ENCODE results near the gene KCNIP1. TPM values are rescaled to one million over a fixed set of nuclear protein-coding genes. Genes with fewer than 3 reads are reported as not detected.

KCNIP1 gene
- polyA plus RNA-seq (2013, experiment 1 of 2) = 0.65 TPM
- polyA plus RNA-seq (2013, experiment 2 of 2) = 2.1 TPM

GRCh38 chr5:170503990-170504596, at the start of gene KCNIP1:
KCNIP1 (plus strand) TSS chr5:170504020.
- no peaks in the 10 kb centered on the region; the same call in 1 of the 2 replicates for H3K4me1 ChIP-seq (ENCODE audit: insufficient read depth, low read length)
- peaks cover 36% of the 10 kb centered on the region for H3K27me3 ChIP-seq (ENCODE audit: insufficient read depth, low read length)
- no peaks in the 10 kb centered on the region for H3K9me3 ChIP-seq (ENCODE audit: insufficient read depth, low read depth, low read length)
- WGBS = 4% methylated on average over 65 of the region's 65 CpGs
- H3K4me3 ChIP-seq (ENCODE audit: low read length) = peak within 1 kb of the TSS; percentile 54
- no peaks in the 10 kb centered on the region for H3K36me3 ChIP-seq (ENCODE audit: insufficient read depth, low read length)
- H3K9ac ChIP-seq (ENCODE audit: low read depth, low read length) = peak within 1 kb of the TSS; percentile 33; the same call in 1 of the 2 replicates
- H3K27ac ChIP-seq (ENCODE audit: low read depth, low read length) = no peak within 1 kb of the TSS

GRCh38 chr5:170463426-170463825, 40.4 kb upstream of the KCNIP1 start:
- no peak overlapping the region for H3K4me3 ChIP-seq (ENCODE audit: low read length)
- WGBS = 100% methylated on average over 1 of the region's 1 CpG
- H3K9ac ChIP-seq (ENCODE audit: low read depth, low read length) = no peak overlapping the region
- H3K4me1 ChIP-seq (ENCODE audit: insufficient read depth, low read length) = no peaks in the 10 kb centered on the region
- no peak overlapping the region for H3K27ac ChIP-seq (ENCODE audit: low read depth, low read length)
- no peaks in the 10 kb centered on the region for H3K36me3 ChIP-seq (ENCODE audit: insufficient read depth, low read length)
- no peaks in the 10 kb centered on the region for H3K9me3 ChIP-seq (ENCODE audit: insufficient read depth, low read depth, low read length)
- H3K27me3 ChIP-seq (ENCODE audit: insufficient read depth, low read length) = no peaks in the 10 kb centered on the region

- whole genome bisulfite sequencing = 90% methylated on average over 10 of the region's 10 CpGs
These were observed 39.3 kb upstream of the KCNIP1 start for GRCh38 chr5:170464280-170465127.

GRCh38 chr5:170466553-170466952, 37.3 kb upstream of the KCNIP1 start:
- H3K27ac ChIP-seq (ENCODE audit: low read depth, low read length) = no peak overlapping the region
- no peak overlapping the region for H3K4me3 ChIP-seq (ENCODE audit: low read length)
- no peaks in the 10 kb centered on the region; the same call in 1 of the 2 replicates for H3K4me1 ChIP-seq (ENCODE audit: insufficient read depth, low read length)
- no peaks in the 10 kb centered on the region for H3K36me3 ChIP-seq (ENCODE audit: insufficient read depth, low read length)
- H3K27me3 ChIP-seq (ENCODE audit: insufficient read depth, low read length) = no peaks in the 10 kb centered on the region
- H3K9me3 ChIP-seq (ENCODE audit: insufficient read depth, low read depth, low read length) = no peaks in the 10 kb centered on the region
- H3K9ac ChIP-seq (ENCODE audit: low read depth, low read length) = no peak overlapping the region
- WGBS = 88% methylated on average over 3 of the region's 3 CpGs

More at GRCh38 chr5:170464280-170465127, 39.3 kb upstream of the KCNIP1 start:
- Histone ChIP-seq H3K9me3 (ENCODE audit: insufficient read depth, low read depth, low read length) (no peaks in the 10 kb centered on the region), H3K27me3 (ENCODE audit: insufficient read depth, low read length) (no peaks in the 10 kb centered on the region), H3K4me3 (ENCODE audit: low read length) (no peak overlapping the region), H3K36me3 (ENCODE audit: insufficient read depth, low read length) (no peaks in the 10 kb centered on the region), H3K27ac (ENCODE audit: low read depth, low read length) (no peak overlapping the region), H3K4me1 (ENCODE audit: insufficient read depth, low read length) (no peaks in the 10 kb centered on the region), H3K9ac (ENCODE audit: low read depth, low read length) (no peak overlapping the region)

- H3K4me1 ChIP-seq (ENCODE audit: insufficient read depth, low read length) = no peaks in the 10 kb centered on the region; the same call in 1 of the 2 replicates
- H3K4me3 ChIP-seq (ENCODE audit: low read length) = no peak overlapping the region
- H3K9ac ChIP-seq (ENCODE audit: low read depth, low read length) = no peak overlapping the region
- no peaks in the 10 kb centered on the region for H3K9me3 ChIP-seq (ENCODE audit: insufficient read depth, low read depth, low read length)
- H3K27me3 ChIP-seq (ENCODE audit: insufficient read depth, low read length) = no peaks in the 10 kb centered on the region
- H3K36me3 ChIP-seq (ENCODE audit: insufficient read depth, low read length) = no peaks in the 10 kb centered on the region
- 83% methylated on average over 13 of the region's 13 CpGs for WGBS
- H3K27ac ChIP-seq (ENCODE audit: low read depth, low read length) = no peak overlapping the region
These were observed 36.7 kb upstream of the KCNIP1 start for GRCh38 chr5:170466988-170467707.

- H3K4me3 ChIP-seq (ENCODE audit: low read length) = no peak overlapping the region
- H3K4me1 ChIP-seq (ENCODE audit: insufficient read depth, low read length) = peaks cover 4% of the 10 kb centered on the region; the same call in 1 of the 2 replicates
- H3K36me3 ChIP-seq (ENCODE audit: insufficient read depth, low read length) = no peaks in the 10 kb centered on the region
- H3K9me3 ChIP-seq (ENCODE audit: insufficient read depth, low read depth, low read length) = no peaks in the 10 kb centered on the region
- no peaks in the 10 kb centered on the region for H3K27me3 ChIP-seq (ENCODE audit: insufficient read depth, low read length)
- WGBS = 91% methylated on average over 7 of the region's 7 CpGs
- H3K9ac ChIP-seq (ENCODE audit: low read depth, low read length) = no peak overlapping the region
- H3K27ac ChIP-seq (ENCODE audit: low read depth, low read length) = no peak overlapping the region
These were observed 35.1 kb upstream of the KCNIP1 start for GRCh38 chr5:170468633-170469285.

- Histone ChIP-seq H3K9me3 (ENCODE audit: insufficient read depth, low read depth, low read length) (no peaks in the 10 kb centered on the region), H3K4me3 (ENCODE audit: low read length) (no peak overlapping the region), H3K4me1 (ENCODE audit: insufficient read depth, low read length) (peaks cover 6% of the 10 kb centered on the region; the same call in 1 of the 2 replicates), H3K27me3 (ENCODE audit: insufficient read depth, low read length) (no peaks in the 10 kb centered on the region), H3K27ac (ENCODE audit: low read depth, low read length) (no peak overlapping the region), H3K36me3 (ENCODE audit: insufficient read depth, low read length) (no peaks in the 10 kb centered on the region), H3K9ac (ENCODE audit: low read depth, low read length) (no peak overlapping the region)
- WGBS = 89% methylated on average over 4 of the region's 4 CpGs
These were observed 34.4 kb upstream of the KCNIP1 start for GRCh38 chr5:170469414-170469813.

- Histone ChIP-seq H3K27me3 (ENCODE audit: insufficient read depth, low read length) (no peaks in the 10 kb centered on the region), H3K36me3 (ENCODE audit: insufficient read depth, low read length) (no peaks in the 10 kb centered on the region), H3K4me1 (ENCODE audit: insufficient read depth, low read length) (peaks cover 6% of the 10 kb centered on the region; the same call in 1 of the 2 replicates), H3K9me3 (ENCODE audit: insufficient read depth, low read depth, low read length) (no peaks in the 10 kb centered on the region), H3K4me3 (ENCODE audit: low read length) (no peak overlapping the region), H3K27ac (ENCODE audit: low read depth, low read length) (no peak overlapping the region), H3K9ac (ENCODE audit: low read depth, low read length) (no peak overlapping the region)
- WGBS = 88% methylated on average over 4 of the region's 4 CpGs
These were observed 33.5 kb upstream of the KCNIP1 start for GRCh38 chr5:170470275-170470674.

- 90% methylated on average over 8 of the region's 8 CpGs for WGBS
- Histone ChIP-seq H3K27me3 (ENCODE audit: insufficient read depth, low read length) (no peaks in the 10 kb centered on the region), H3K9ac (ENCODE audit: low read depth, low read length) (no peak overlapping the region), H3K4me3 (ENCODE audit: low read length) (no peak overlapping the region), H3K4me1 (ENCODE audit: insufficient read depth, low read length) (peaks cover 10% of the 10 kb centered on the region), H3K9me3 (ENCODE audit: insufficient read depth, low read depth, low read length) (no peaks in the 10 kb centered on the region), H3K27ac (ENCODE audit: low read depth, low read length) (no peak overlapping the region), H3K36me3 (ENCODE audit: insufficient read depth, low read length) (no peaks in the 10 kb centered on the region)
These were observed 32.9 kb upstream of the KCNIP1 start for GRCh38 chr5:170470808-170471404.

- no peaks in the 10 kb centered on the region for H3K9me3 ChIP-seq (ENCODE audit: insufficient read depth, low read depth, low read length)
- WGBS = 91% methylated on average over 8 of the region's 8 CpGs
These were observed 32.2 kb upstream of the KCNIP1 start for GRCh38 chr5:170471551-170472178.

More at GRCh38 chr5:170471551-170472178, 32.2 kb upstream of the KCNIP1 start:
- no peak overlapping the region for H3K9ac ChIP-seq (ENCODE audit: low read depth, low read length)
- H3K36me3 ChIP-seq (ENCODE audit: insufficient read depth, low read length) = no peaks in the 10 kb centered on the region
- H3K27ac ChIP-seq (ENCODE audit: low read depth, low read length) = no peak overlapping the region
- H3K27me3 ChIP-seq (ENCODE audit: insufficient read depth, low read length) = no peaks in the 10 kb centered on the region
- peaks cover 10% of the 10 kb centered on the region for H3K4me1 ChIP-seq (ENCODE audit: insufficient read depth, low read length)
- H3K4me3 ChIP-seq (ENCODE audit: low read length) = no peak overlapping the region
